ENCODE data around the gene FUT1. TPM values are rescaled to one million over a fixed set of nuclear protein-coding genes. Genes with fewer than 3 reads are reported as not detected.

Gene FUT1
- total and polyA plus RNA-seq, 9 of the 15 experiments (the other 6 are each of a cell fraction or from before 2014, with no cell fraction given): 2.3 to 18.5 (median 8.8) TPM

DNA sequence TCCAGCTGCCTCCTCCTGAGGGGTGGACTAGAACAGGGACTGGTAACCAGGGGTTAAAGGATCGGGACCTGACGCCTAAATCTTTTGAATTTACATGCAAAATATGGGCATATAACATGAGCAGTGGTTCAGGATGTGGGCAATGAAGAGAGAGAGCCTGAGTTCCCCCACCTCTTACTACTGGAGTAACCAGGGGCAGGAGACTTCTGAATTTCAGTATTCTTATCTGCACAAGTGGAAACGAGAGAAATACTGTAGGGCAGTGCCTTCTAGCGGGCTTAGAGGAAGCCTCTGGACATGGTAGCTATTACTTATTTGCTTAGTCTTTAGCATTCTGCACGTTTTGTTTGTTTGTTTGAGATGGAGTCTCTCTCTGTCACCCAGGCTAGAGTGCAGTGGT is 32.1 kb upstream of the FUT1 start (continued):
- TF ChIP-seq MGA (IDR thresholded peaks at IDR 0.05) (no peak; the same call in 1 of the 2 replicates), ZBTB43 (CRISPR knock-in tag; IDR thresholded peaks at IDR 0.05) (no peak), ZNF449 (CRISPR knock-in tag; IDR thresholded peaks at IDR 0.05) (no peak), TBL1XR1 (IDR thresholded peaks at IDR 0.05; ENCODE audit: low read length in 2 of 2) (peak in 1 of 2 experiments; percentile 34; a peak in 1 of 4 replicates), CTBP1 (IDR thresholded peaks at IDR 0.05; ENCODE audit: borderline replicate concordance) (peak; percentile 64; the same call in 1 of the 2 replicates), ZNF431 (CRISPR knock-in tag; IDR thresholded peaks at IDR 0.05) (no peak), ZSCAN29 (IDR thresholded peaks at IDR 0.05) (no peak), TCF7 (IDR thresholded peaks at IDR 0.05; ENCODE audit: borderline replicate concordance) (no peak), MTA3 (IDR thresholded peaks at IDR 0.05; ENCODE audit: borderline replicate concordance) (0 out of 2 replicates have a peak, but pooled peaks have one; percentile 19), ZNF551 (CRISPR knock-in tag; IDR thresholded peaks at IDR 0.05) (no peak), NR1H2 (CRISPR knock-in tag; IDR thresholded peaks at IDR 0.05) (no peak), MITF (IDR thresholded peaks at IDR 0.05) (no peak), ARNT (IDR thresholded peaks at IDR 0.05) (no peak), NRF1 (conservative IDR thresholded peaks at IDR 0.05 in 1 of 2, IDR thresholded peaks at IDR 0.05 in 1 of 2) (0 out of 4 replicates have a peak, but pooled peaks of 1 of the 2 experiments have one; percentile 9)

Measured in K562 (cell line).